Activated naive CD4-positive, alpha-beta T cell treated with anti-CD3 and anti-CD28 coated beads, Interleukin-2, amount 50 U/mL, for 24 hours (primary cell): Measurements from ENCODE around the gene RWDD3.

Experiments
- H3K27ac Mint-ChIP-seq: one replicate; pipeline ENCODE4 v1.8.0; 2021; ENCODE audit warnings: mild to moderate bottlenecking, mixed read lengths
- H3K27me3 Mint-ChIP-seq: one replicate; pipeline ENCODE4 v1.8.0; 2021; ENCODE audit warnings: mixed read lengths
- H3K36me3 Mint-ChIP-seq: one replicate; pipeline ENCODE4 v1.8.0; 2021; ENCODE audit warnings: mixed read lengths
- H3K4me1 Mint-ChIP-seq: one replicate; pipeline ENCODE4 v1.8.0; 2021; ENCODE audit warnings: mixed read lengths
- H3K4me3 Mint-ChIP-seq: one replicate; pipeline ENCODE4 v1.8.0; 2021; ENCODE audit warnings: mild to moderate bottlenecking, mixed read lengths
- H3K9me3 Mint-ChIP-seq: one replicate; pipeline ENCODE4 v1.8.0; 2021; ENCODE audit warnings: mixed read lengths

The RWDD3 gene

DNA sequence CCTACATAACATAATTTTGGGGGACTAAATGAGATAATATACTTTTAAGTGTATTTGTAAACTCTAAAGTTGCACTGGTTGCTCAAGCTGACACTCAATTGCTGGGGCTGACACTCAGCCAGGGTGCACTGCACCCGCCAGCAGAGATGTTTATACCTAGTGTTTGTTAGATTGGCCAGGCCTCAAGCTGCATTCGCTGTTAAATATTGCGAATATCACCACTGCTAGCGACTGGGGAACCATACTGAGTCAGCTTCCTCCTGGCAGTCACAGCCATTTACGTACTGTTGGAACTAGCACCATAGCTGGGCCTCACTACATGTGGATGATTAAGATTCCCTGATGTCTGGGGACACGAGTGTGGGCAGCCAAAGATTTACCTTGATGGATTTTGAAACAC, 12.7 kb upstream of the RWDD3 start:
- H3K4me1 Mint-ChIP-seq: no peaks in the 10 kb centered on the region
- peaks cover 7% of the 10 kb centered on the region for H3K9me3 Mint-ChIP-seq
- H3K27ac Mint-ChIP-seq: no peak overlapping the region
- H3K27me3 Mint-ChIP-seq: peaks cover 23% of the 10 kb centered on the region
- H3K4me3 Mint-ChIP-seq: no peak overlapping the region
- no peaks in the 10 kb centered on the region for H3K36me3 Mint-ChIP-seq

DNA sequence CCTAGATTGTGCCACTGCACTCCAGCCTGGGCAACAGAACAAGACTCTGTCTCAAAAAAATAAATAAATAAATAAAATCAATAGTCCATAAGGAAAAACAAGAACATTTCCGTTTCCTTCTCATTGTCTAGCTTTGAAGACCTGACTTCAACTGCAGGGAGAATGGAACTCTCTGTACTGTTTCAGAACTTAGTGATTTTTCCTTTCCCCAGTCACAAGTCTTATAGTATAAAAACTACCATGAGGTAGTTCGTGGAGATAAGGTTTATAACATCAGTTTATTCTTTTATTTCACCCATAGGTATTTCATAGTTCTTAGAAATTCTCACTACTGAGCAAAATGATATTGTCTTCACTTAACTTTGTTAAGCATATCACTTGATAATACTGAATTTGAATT, 11.4 kb upstream of the RWDD3 start:
- Mint-ChIP-seq H3K27ac (no peak overlapping the region), H3K27me3 (peaks cover 13% of the 10 kb centered on the region), H3K4me3 (no peak overlapping the region)

DNA sequence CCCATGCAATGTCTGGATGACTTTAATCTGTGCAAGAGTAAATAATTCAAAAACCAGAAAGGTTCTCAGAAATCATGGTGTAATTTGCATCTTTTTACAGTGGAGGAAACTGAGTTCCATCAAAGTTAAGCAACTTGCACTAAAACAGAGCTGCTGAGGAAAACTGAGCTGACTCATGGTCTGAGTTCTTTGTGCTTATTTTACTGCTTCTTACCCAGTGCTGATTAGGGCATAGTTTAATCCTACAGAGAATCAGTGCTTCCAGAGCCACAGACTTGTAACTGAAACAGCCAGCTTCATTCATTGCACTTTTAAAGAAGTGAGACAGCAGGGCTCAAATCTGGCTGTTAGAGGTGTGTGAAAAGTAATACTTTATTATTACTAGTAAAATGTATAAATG, 10.9 kb upstream of the RWDD3 start:
- H3K27me3 Mint-ChIP-seq: peaks cover 12% of the 10 kb centered on the region

More for the DNA sequence above, 11.4 kb upstream of the RWDD3 start:
- Mint-ChIP-seq H3K4me1 (no peaks in the 10 kb centered on the region), H3K9me3 (peaks cover 3% of the 10 kb centered on the region), H3K36me3 (no peaks in the 10 kb centered on the region)

DNA sequence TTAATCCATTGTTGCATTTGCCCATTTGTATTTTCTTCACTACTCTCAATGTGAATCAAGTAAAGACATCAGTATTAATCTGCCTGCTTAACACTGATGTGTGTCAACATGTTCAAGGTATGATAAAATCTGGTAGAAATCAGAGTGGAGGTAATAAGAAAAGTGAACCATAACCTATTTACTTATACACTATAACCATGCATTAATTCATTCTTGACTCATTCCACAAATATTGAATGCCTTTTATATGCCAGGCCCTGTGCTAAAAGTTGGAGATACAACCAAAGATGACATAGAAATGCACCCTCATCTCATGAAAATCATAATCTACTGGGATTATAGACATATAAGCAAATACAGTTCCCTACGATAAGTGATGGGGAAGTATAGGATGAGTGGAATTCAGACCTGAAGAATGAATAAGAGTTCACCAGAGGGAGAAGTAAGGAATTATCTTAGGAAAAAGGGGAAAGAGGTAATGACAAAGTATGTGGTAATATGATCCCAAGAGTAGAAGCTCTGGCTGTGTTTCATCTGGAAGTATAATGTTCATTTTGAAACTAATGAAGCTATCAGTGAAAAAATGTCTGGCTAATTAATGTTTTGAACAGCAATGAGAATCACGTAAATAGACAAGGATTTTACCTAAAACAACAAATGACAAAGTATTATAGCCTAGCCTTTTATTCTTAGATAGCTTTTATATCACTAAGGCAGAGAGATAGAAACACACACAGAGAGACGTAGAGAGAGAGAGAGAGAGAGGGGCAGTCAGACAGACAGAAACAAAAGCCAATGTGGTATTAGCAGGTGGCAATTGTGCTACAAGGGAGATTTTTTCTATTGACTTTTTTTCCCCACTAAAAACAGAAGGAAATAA, 7.0 kb upstream of the RWDD3 start:
- Mint-ChIP-seq H3K9me3 (no peaks in the 10 kb centered on the region), H3K4me3 (no peak overlapping the region), H3K36me3 (no peaks in the 10 kb centered on the region), H3K4me1 (no peaks in the 10 kb centered on the region), H3K27ac (no peak overlapping the region), H3K27me3 (peaks cover 8% of the 10 kb centered on the region)

More for the DNA sequence above, 10.9 kb upstream of the RWDD3 start:
- Mint-ChIP-seq H3K36me3 (no peaks in the 10 kb centered on the region), H3K4me1 (no peaks in the 10 kb centered on the region), H3K9me3 (peaks cover 3% of the 10 kb centered on the region), H3K4me3 (no peak overlapping the region), H3K27ac (no peak overlapping the region)

DNA sequence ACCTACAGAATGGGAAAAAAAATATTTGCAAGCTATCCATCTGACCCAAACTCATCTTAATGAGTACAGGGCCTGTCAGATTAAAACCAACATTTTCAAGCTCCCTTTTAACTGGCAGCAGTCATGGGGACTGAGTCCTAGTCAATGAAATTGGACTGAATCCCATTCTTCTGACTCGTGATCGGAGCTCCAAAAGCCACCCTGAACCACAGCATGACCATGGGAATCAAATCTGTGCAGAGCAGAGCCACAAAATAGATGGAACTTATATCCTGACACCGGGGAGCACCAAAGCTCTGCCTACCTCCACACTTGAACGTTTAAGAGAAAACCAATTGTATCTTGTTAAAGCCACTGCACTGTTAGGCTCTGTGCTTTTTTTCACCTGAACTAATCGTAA, 5.0 kb upstream of the RWDD3 start:
- H3K36me3 Mint-ChIP-seq: no peaks in the 10 kb centered on the region
- no peak overlapping the region for H3K4me3 Mint-ChIP-seq
- no peaks in the 10 kb centered on the region for H3K9me3 Mint-ChIP-seq
- no peak overlapping the region for H3K27ac Mint-ChIP-seq
- peaks cover 9% of the 10 kb centered on the region for H3K4me1 Mint-ChIP-seq
- peaks cover 8% of the 10 kb centered on the region for H3K27me3 Mint-ChIP-seq

DNA sequence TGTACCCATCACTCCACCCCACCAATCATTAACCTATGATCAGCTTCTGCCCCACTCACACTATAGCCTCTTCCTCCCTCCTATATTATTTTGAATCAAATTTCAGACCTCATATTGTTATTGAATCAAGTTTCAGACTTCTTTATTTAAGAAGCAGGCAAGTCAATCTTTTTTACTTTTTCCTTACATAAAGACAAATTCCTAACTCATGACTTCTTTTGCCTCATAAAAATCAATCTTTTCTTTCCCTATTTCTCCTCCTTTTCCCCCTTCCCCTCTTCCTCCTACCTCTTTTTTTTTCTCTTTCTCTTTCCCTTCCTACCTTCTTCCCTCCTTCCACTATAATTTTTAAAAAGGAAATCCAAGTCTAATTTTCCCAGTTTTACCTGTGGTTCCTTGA, 4.3 kb upstream of the RWDD3 start:
- H3K27me3 Mint-ChIP-seq: peaks cover 8% of the 10 kb centered on the region
- H3K4me3 Mint-ChIP-seq: no peak overlapping the region
- no peaks in the 10 kb centered on the region for H3K9me3 Mint-ChIP-seq
- peaks cover 12% of the 10 kb centered on the region for H3K4me1 Mint-ChIP-seq
- H3K27ac Mint-ChIP-seq: no peak overlapping the region
- H3K36me3 Mint-ChIP-seq: no peaks in the 10 kb centered on the region

DNA sequence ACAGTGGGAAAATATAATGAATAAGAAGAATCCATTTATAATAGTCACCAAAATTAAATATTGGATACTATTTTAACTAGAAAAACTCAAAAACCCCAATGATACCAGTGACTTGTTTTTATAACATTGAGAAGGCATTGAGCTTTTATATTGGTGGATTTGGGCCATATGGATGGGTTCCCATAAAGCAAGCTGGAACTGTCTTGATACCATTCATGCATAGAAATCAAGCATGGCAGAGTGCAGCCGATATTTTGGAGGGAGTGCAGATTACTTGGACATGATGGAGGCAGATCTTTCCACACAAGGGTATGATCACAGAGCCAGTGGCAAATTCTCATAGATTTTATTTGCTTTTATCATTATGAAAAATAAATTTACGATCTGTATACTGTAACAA, 3.8 kb upstream of the RWDD3 start:
- no peaks in the 10 kb centered on the region for H3K9me3 Mint-ChIP-seq
- H3K27ac Mint-ChIP-seq: no peak overlapping the region
- peaks cover 13% of the 10 kb centered on the region for H3K4me1 Mint-ChIP-seq
- H3K36me3 Mint-ChIP-seq: no peaks in the 10 kb centered on the region
- H3K4me3 Mint-ChIP-seq: no peak overlapping the region
- H3K27me3 Mint-ChIP-seq: peaks cover 8% of the 10 kb centered on the region

DNA sequence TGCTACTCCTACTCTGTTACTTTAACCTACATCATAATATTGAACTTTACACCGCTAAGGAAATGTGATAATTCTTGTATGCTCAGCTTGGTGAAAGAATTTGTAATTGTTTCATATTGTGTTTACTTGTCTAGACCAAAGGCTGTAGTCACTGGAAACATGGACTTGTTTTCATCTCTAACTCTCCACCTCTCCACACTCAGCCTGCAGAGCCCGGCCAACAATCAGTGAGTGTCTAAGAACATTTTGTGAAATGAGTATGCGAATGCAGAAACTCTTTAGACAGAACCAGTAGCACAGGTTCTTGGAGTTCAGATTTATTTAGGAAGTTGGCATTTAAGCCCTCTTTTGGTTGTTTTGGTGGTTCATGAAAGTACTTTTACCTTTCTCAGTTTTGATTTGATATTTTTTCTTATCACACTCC, 3.2 kb upstream of the RWDD3 start:
- no peak overlapping the region for H3K4me3 Mint-ChIP-seq
- no peak overlapping the region for H3K27ac Mint-ChIP-seq
- peaks cover 8% of the 10 kb centered on the region for H3K27me3 Mint-ChIP-seq
- H3K9me3 Mint-ChIP-seq: no peaks in the 10 kb centered on the region
- H3K36me3 Mint-ChIP-seq: no peaks in the 10 kb centered on the region
- peaks cover 17% of the 10 kb centered on the region for H3K4me1 Mint-ChIP-seq

DNA sequence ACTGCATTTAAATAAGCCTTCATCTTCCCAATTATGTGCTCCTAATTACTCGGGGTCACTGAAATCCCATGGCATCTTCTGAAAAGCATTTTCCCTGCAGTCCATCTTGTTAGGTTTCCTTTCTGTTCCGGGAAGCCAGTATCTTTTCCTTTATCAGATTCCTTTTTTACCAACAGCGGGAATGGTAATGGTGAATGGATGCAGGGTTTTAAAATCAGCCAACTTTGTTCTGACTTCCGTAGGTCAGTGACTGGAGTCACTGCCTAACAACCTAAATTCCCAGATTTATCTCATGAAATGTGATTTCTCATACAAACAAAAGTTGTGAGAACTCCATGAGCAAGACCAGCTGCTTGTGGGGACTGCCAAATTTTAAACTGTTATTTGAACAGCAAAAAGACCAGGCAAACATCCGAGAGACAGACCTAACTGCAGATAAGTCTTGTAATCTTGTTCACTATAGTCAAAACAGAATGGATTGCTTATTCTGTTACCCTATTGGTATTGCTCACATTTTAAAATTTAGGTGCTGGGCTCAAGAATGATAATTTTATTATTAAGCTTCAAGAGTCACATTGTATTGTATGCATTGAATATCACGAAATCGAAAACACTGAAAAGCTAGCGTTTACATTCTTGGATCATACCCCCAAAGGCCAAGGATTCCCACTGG, 1.2 kb upstream of the RWDD3 start:
- Mint-ChIP-seq H3K36me3 (peaks cover 2% of the 10 kb centered on the region), H3K4me3 (peak overlapping the region; percentile 89), H3K27me3 (peaks cover 6% of the 10 kb centered on the region), H3K27ac (no peak overlapping the region), H3K4me1 (peaks cover 37% of the 10 kb centered on the region), H3K9me3 (no peaks in the 10 kb centered on the region)

DNA sequence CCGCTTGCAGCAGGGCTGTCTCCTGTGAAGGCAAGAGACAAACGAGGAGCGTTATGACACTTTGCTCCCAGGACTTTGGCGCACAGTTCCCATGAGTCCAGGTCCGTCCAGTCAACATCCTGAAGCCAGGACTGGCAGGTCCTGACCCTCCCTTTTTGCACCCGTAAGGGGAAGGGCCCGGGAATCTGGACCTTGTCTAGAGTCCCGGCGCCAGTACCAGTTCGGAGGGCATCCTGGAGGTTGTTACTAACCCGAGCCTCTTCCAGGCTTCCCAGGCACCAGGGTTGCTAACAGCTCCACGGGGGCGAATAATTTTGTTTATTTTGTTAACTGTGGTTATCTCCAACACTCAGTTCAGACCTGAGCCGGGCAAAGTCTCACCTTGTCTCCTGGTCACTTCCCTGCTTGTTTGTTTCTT, 682 bp upstream of the RWDD3 start:
- peaks cover 2% of the 10 kb centered on the region for H3K36me3 Mint-ChIP-seq
- H3K4me1 Mint-ChIP-seq: peaks cover 40% of the 10 kb centered on the region
- H3K9me3 Mint-ChIP-seq: no peaks in the 10 kb centered on the region
- peak overlapping the region; percentile 32 for H3K27ac Mint-ChIP-seq
- H3K4me3 Mint-ChIP-seq: peak overlapping the region; percentile 89
- H3K27me3 Mint-ChIP-seq: peaks cover 6% of the 10 kb centered on the region

DNA sequence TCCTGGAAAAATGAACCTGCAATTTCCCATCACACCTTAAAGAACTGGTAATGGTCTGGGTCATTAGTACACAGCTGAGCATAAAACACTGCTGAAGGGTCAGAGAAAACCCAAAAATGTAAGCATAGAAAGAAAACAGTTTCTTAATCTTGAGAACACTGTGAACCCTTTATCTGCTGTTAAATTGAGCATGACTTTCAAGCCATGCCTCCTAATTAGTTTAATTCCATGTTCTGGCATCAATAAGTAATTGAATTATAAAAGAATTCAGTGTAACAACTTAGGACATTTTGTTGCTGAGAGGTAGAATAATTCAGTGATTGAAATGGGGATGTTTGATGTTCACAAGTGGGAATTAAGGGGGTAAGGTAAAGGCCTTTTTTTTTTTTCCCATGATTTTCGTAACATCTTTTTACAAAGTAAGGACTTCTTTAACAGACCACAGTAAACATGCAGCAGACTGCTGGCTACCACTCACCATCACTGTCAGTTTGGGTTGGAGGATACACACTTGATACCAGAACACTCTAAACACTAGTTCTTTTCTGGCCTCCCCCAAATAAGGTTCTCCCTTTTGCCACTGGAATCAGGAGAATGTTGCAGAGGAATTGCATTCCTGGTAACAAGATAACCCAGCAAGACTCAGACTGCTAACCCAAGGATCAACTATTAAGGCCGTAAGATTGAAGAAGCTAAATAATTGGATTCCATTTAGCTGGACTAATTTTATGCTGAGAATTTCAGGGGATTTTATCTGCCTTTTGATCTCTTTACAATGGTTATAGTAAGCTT, 3.0 kb downstream of the RWDD3 start:
- H3K4me3 Mint-ChIP-seq: peak overlapping the region; percentile 60
- peak overlapping the region; percentile 63 for H3K27ac Mint-ChIP-seq
- H3K27me3 Mint-ChIP-seq: no peaks in the 10 kb centered on the region
- no peaks in the 10 kb centered on the region for H3K9me3 Mint-ChIP-seq
- H3K4me1 Mint-ChIP-seq: peaks cover 62% of the 10 kb centered on the region
- peaks cover 17% of the 10 kb centered on the region for H3K36me3 Mint-ChIP-seq

DNA sequence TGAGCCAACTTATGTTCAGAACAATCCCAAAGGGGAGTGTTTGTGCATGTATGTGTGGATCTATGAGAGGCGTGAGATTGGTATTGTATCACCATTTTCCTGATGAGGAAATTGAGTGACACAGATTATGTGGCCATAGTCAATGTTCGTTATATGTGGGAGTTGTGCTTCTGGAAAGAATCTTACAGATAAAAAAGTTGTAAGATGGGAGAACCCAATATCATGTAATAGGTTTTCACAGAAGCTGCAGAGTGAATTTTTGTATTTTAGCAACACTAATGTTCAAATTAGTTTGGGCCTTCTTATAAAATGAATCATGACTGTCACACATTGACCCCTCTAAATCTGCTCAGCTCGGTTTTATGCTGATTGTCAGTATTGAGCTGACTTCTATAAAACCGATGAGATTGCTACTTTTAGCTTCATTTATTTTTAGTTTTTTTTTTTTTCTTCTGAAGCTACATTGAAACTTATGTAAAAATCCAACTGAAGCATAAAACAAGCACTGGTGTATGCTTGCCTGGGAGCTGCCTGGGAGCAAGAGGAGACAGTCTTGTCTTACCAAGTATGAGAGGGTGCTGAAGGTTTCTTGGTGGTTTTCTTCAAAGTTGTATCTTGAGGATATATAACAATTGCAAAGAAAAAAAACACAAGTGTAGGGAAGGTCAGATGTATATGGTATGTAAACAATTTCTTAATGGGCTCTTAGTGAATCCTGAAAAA, 4.1 kb downstream of the RWDD3 start:
- Mint-ChIP-seq H3K4me3 (no peak overlapping the region), H3K27me3 (no peaks in the 10 kb centered on the region), H3K36me3 (peaks cover 22% of the 10 kb centered on the region), H3K9me3 (no peaks in the 10 kb centered on the region), H3K4me1 (peaks cover 63% of the 10 kb centered on the region), H3K27ac (no peak overlapping the region)

DNA sequence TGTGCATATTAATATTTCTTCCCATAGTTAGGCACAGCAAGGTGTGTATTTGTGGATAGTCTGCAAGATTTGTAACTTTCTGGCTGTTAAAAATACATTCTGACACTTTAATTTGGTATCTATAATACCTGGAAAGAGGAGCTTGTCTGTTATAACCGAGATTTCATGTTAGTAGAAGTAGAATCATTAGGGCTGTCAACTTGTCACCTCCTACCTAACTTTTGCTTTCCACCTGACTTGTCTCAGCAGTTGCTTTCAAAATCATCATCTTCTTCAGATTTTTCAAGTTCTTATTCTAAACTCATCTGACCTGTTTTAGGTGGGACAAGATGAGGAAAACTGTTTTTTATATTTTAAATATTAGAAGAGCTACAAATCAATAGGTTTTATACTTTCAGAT, 11.0 kb downstream of the RWDD3 start:
- H3K27me3 Mint-ChIP-seq: no peaks in the 10 kb centered on the region
- no peak overlapping the region for H3K4me3 Mint-ChIP-seq
- peaks cover 36% of the 10 kb centered on the region for H3K4me1 Mint-ChIP-seq
- H3K9me3 Mint-ChIP-seq: no peaks in the 10 kb centered on the region
- H3K27ac Mint-ChIP-seq: no peak overlapping the region
- H3K36me3 Mint-ChIP-seq: peaks cover 26% of the 10 kb centered on the region

DNA sequence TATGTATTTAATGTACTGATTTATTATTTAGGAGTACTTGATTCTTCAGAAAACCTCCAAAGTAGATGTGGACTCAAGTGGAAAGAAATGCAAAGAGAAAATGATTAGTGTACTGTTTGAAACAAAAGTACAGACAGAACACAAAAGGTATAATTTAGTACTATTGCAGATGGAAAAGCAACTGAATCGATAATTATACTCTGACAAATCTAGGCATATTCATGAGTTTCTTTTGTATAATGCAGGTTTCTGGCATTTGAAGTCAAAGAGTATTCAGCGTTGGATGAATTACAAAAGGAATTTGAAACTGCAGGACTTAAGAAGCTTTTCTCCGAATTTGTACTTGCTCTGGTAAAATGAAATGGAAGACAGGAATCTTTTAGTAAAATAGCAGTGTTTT, 12.5 kb downstream of the RWDD3 start:
- Mint-ChIP-seq H3K27ac (peak overlapping the region; percentile 5), H3K36me3 (peaks cover 17% of the 10 kb centered on the region), H3K4me1 (peaks cover 28% of the 10 kb centered on the region)

DNA sequence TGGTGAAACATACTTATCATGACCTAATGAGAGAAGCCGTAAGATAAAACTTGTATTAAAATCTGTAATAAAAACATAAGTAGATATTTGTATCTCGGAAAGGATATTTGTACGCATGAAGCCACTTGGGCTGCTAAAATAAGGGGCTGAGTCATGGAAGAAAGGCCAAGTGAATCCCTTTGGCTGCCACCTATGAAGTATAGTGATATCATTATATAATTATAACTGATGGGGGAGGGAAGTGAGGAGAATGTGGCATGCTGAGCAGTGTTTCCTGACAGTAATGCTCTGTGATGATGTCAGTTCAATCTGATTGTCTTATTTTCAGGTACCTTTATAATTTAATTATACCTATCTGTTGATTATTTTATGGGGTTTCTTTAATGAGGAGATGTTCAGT, 13.6 kb downstream of the RWDD3 start:
- peaks cover 18% of the 10 kb centered on the region for H3K36me3 Mint-ChIP-seq
- peak overlapping the region; percentile 59 for H3K27ac Mint-ChIP-seq

More for the DNA sequence above, 12.5 kb downstream of the RWDD3 start:
- no peaks in the 10 kb centered on the region for H3K27me3 Mint-ChIP-seq
- no peaks in the 10 kb centered on the region for H3K9me3 Mint-ChIP-seq
- no peak overlapping the region for H3K4me3 Mint-ChIP-seq

More for the DNA sequence above, 13.6 kb downstream of the RWDD3 start:
- Mint-ChIP-seq H3K9me3 (no peaks in the 10 kb centered on the region), H3K4me3 (no peak overlapping the region), H3K4me1 (peaks cover 28% of the 10 kb centered on the region), H3K27me3 (no peaks in the 10 kb centered on the region)
